ENCODE measurements around the gene EVC2. TPM values are rescaled to one million over a fixed set of nuclear protein-coding genes. Genes with fewer than 3 reads are reported as not detected.

Gene EVC2
- total RNA-seq, 1 experiment from 2014 or later: 7.8 TPM

DNA sequence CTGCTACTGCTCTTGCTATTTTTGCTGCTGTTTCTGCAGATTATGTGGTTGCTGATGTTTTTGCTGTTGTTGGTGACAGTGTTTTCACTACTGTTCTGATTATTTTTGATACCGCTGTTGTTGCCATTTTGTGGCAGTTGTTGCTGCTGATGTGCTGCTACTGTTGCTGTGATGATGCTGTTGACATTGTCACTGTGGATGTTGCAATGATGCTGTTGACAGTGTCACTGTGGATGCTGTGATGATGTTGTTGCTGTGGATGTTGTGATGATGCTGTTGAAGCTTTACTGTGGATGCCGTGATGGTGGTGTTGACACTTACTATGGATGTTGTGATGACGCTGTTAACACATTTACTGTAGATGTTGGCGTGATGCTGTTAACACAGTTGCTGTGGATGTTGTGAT is 180.3 kb downstream of the EVC2 start:
- H3K27me3 Mint-ChIP-seq (ENCODE audit: low read depth): no peaks in the 10 kb centered on the region
- H3K27ac Mint-ChIP-seq: no peak overlapping the region
- TF ChIP-seq, protein P1, sequence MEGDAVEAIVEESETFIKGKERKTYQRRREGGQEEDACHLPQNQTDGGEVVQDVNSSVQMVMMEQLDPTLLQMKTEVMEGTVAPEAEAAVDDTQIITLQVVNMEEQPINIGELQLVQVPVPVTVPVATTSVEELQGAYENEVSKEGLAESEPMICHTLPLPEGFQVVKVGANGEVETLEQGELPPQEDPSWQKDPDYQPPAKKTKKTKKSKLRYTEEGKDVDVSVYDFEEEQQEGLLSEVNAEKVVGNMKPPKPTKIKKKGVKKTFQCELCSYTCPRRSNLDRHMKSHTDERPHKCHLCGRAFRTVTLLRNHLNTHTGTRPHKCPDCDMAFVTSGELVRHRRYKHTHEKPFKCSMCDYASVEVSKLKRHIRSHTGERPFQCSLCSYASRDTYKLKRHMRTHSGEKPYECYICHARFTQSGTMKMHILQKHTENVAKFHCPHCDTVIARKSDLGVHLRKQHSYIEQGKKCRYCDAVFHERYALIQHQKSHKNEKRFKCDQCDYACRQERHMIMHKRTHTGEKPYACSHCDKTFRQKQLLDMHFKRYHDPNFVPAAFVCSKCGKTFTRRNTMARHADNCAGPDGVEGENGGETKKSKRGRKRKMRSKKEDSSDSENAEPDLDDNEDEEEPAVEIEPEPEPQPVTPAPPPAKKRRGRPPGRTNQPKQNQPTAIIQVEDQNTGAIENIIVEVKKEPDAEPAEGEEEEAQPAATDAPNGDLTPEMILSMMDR (conservative IDR thresholded peaks at IDR 0.05): no peak
- no peak overlapping the region for H2BK12ac ChIP-seq (ENCODE audit: insufficient read length, low read depth, low read length)
- DNase-seq: no peak
- no peak overlapping the region for H2BK120ac ChIP-seq (ENCODE audit: low read depth, low read length, poor library complexity, severe bottlenecking)
- H3K9me3 Mint-ChIP-seq: peaks cover 3 to 4% of the 10 kb centered on the region in 2 experiments; a peak in 2 of 5 replicates
- H3K56ac ChIP-seq (ENCODE audit: insufficient read length, low read depth, low read length): no peak overlapping the region
- no peak overlapping the region for H2AFZ ChIP-seq (ENCODE audit: low read length)
- no peak overlapping the region for H3K4ac ChIP-seq (ENCODE audit: low read depth, low read length)
- no peak overlapping the region for H2BK5ac ChIP-seq (ENCODE audit: insufficient read length, low read length)
- no peak overlapping the region for H3K4me3 Mint-ChIP-seq
- no peaks in the 10 kb centered on the region for H3K27me3 ChIP-seq (ENCODE audit: insufficient read depth, low read length)
- H4K20me1 ChIP-seq (ENCODE audit: control insufficient read depth, insufficient read depth, insufficient read length): no peaks in the 10 kb centered on the region
- H3K9me3 ChIP-seq (ENCODE audit: control insufficient read depth, low read depth, low read length): no peaks in the 10 kb centered on the region
- H3T11ph ChIP-seq (ENCODE audit: low read length): no peak overlapping the region
- no peak overlapping the region for H3K27ac ChIP-seq (ENCODE audit: insufficient read length, low read depth, low read length)
- no peak overlapping the region for H2BK15ac ChIP-seq (ENCODE audit: low read depth, low read length)
- no peaks in the 10 kb centered on the region for H3K79me2 ChIP-seq (ENCODE audit: insufficient read depth, low read length)
- H3K9ac ChIP-seq (ENCODE audit: extremely low read depth, insufficient read length, low read length): no peak overlapping the region
- no peaks in the 10 kb centered on the region for H3K4me1 ChIP-seq (ENCODE audit: insufficient read depth, low read length)
- no peak overlapping the region for H3K14ac ChIP-seq (ENCODE audit: insufficient read depth, low read length)
- H4K91ac ChIP-seq (ENCODE audit: insufficient read length, low read depth, low read length): no peak overlapping the region
- no peaks in the 10 kb centered on the region for H3K23me2 ChIP-seq (ENCODE audit: insufficient read length, low read depth, low read length, poor library complexity, severe bottlenecking)
- H3K79me1 ChIP-seq (ENCODE audit: insufficient read depth, low read depth, low read length, poor library complexity, severe bottlenecking): no peaks in the 10 kb centered on the region
- H2AK5ac ChIP-seq (ENCODE audit: insufficient read length, low read length): no peak overlapping the region
- no peak overlapping the region for H4K5ac ChIP-seq (ENCODE audit: insufficient read length, low read depth, low read length)
- no peak overlapping the region for H3K4me2 ChIP-seq (ENCODE audit: insufficient read depth, insufficient read length, low read length)
- H3K4me1 Mint-ChIP-seq: peaks cover 10 to 14% of the 10 kb centered on the region in 2 experiments
- H3K18ac ChIP-seq (ENCODE audit: insufficient read length, low read depth, low read length): peak overlapping the region; percentile 23
- no CpG with 5 or more reads among the region's 4 CpGs for WGBS (ENCODE audit: extremely low coverage, insufficient read length, low lambda C conversion rate)
- H3K36me3 Mint-ChIP-seq (ENCODE audit: insufficient read depth in 1 of 3, low read depth in 3 of 3): peaks cover 0 to 7% (median 3%) of the 10 kb centered on the region in 3 experiments; a peak in 3 of 7 replicates
- no peak overlapping the region for H2BK20ac ChIP-seq (ENCODE audit: low read depth, low read length, poor library complexity, severe bottlenecking)
- H3K23ac ChIP-seq (ENCODE audit: insufficient read length, low read depth, low read length): peak overlapping the region; percentile 10
- H4K8ac ChIP-seq (replicated peaks; ENCODE audit: insufficient read length, low read depth, low read length): no peak overlapping the region
